B cell (primary cell): Measurements from ENCODE around the gene KIF20B.

Source experiments
- EZH2 ChIP-seq: IDR thresholded peaks from 2 replicates; pipeline ENCODE4 v1.6.1; 2012; ENCODE audit warnings: borderline replicate concordance, low read depth, mild to moderate bottlenecking, moderate library complexity, low read length; ENCODE audit not compliant: insufficient read depth, poor library complexity, severe bottlenecking
- TF ChIP-seq, protein P1 (sequence below): fragments of 200-600 bp; IDR thresholded peaks from one replicate; pipeline ENCODE4 v1.8.0; 2022; ENCODE audit warnings: antibody characterized with exemption, mild to moderate bottlenecking

DNA sequence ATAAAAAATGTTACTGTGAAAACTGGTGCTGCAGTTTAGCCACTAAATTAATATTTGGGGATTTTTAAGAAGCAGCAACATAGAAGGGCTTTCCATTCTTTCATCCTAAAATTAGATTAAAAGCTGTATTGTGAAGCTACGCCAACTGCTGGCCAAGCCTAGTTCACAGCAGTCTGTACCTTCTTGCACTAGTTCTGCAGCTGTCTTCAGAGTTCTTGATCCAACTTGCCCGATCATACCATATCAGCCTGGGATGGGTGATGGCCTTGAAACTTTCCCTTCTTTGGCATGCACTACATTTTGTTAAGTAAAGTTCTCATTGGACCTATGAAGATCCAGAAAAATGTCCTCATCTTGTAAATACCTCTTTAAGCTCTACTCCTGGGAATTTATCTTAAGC lies 36.1 kb upstream of the KIF20B start:
- TF ChIP-seq, protein P1, sequence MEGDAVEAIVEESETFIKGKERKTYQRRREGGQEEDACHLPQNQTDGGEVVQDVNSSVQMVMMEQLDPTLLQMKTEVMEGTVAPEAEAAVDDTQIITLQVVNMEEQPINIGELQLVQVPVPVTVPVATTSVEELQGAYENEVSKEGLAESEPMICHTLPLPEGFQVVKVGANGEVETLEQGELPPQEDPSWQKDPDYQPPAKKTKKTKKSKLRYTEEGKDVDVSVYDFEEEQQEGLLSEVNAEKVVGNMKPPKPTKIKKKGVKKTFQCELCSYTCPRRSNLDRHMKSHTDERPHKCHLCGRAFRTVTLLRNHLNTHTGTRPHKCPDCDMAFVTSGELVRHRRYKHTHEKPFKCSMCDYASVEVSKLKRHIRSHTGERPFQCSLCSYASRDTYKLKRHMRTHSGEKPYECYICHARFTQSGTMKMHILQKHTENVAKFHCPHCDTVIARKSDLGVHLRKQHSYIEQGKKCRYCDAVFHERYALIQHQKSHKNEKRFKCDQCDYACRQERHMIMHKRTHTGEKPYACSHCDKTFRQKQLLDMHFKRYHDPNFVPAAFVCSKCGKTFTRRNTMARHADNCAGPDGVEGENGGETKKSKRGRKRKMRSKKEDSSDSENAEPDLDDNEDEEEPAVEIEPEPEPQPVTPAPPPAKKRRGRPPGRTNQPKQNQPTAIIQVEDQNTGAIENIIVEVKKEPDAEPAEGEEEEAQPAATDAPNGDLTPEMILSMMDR = no peak
- TF ChIP-seq EZH2 = no peak
